CD4-positive, CD25-positive, alpha-beta regulatory T cell (primary cell): Measurements from ENCODE around the gene AMIGO3. TPM values are rescaled to one million over a fixed set of nuclear protein-coding genes. Genes with fewer than 3 reads are reported as not detected.
"Not testable (repeated sequence)": the region's sequence is repeated elsewhere in the genome, so short reads cannot be mapped to it uniquely, and the experiment has no call there.

Experiments
- ATAC-seq, 2 donors: fragments of 150-1000 bp; cut with Tn5 transposase; one replicate each; pipeline ENCODE4 v1.10.0; 2021; ENCODE audit warnings: low read depth in 2 of 2, moderate number of reproducible peaks in 2 of 2, moderate library complexity in 1 of 2
- DNase-seq, 3 donors: peaks; one replicate each; pipeline versions ENCODE4 v3.0.0 to v3.0.0-alpha.2; 2012 to 2022; ENCODE audit warnings: mixed read lengths in 1 of 3
- H3K27ac ChIP-seq: one replicate; pipeline ENCODE4 v1.7.0; 2013; ENCODE audit warnings: mild to moderate bottlenecking, low read length; ENCODE audit not compliant: insufficient read depth, poor library complexity, severe bottlenecking
- H3K27me3 ChIP-seq: one replicate; pipeline ENCODE4 v1.7.0; 2013; ENCODE audit warnings: low read length; ENCODE audit not compliant: control insufficient read depth, insufficient read depth
- H3K36me3 ChIP-seq: one replicate; pipeline ENCODE4 v1.7.0; 2013; ENCODE audit warnings: mild to moderate bottlenecking, low read length, moderate library complexity; ENCODE audit not compliant: control insufficient read depth, insufficient read depth
- H3K4me1 ChIP-seq: 2 replicates; pipeline ENCODE4 v1.7.0; 2013; ENCODE audit warnings: mild to moderate bottlenecking, low read length; ENCODE audit not compliant: insufficient read depth, control insufficient read depth, poor library complexity, severe bottlenecking
- H3K4me3 ChIP-seq: one replicate; pipeline ENCODE4 v1.7.0; 2013; ENCODE audit warnings: low read depth, mild to moderate bottlenecking, low read length, moderate library complexity
- H3K9me3 ChIP-seq, 2 experiments: 1 replicate in 1 of 2; 2 replicates in 1 of 2; pipeline ENCODE4 v1.7.0; 2013; ENCODE audit warnings: low read length in 2 of 2, mild to moderate bottlenecking in 1 of 2, moderate library complexity in 1 of 2; ENCODE audit not compliant: control insufficient read depth in 2 of 2
- H3K27ac Mint-ChIP-seq, 3 donors: one replicate each; pipeline ENCODE4 v1.8.0; 2020 to 2022; ENCODE audit warnings: mild to moderate bottlenecking in 3 of 3, mixed read lengths in 3 of 3, moderate library complexity in 2 of 3
- H3K27me3 Mint-ChIP-seq: one replicate; pipeline ENCODE4 v1.8.0; 2022; ENCODE audit warnings: mild to moderate bottlenecking, mixed read lengths
- H3K36me3 Mint-ChIP-seq: one replicate; pipeline ENCODE4 v1.8.0; 2020; ENCODE audit warnings: mixed read lengths
- H3K4me1 Mint-ChIP-seq, 4 donors: one replicate each; pipeline ENCODE4 v1.8.0; 2020 to 2022; ENCODE audit warnings: mixed read lengths in 4 of 4, mild to moderate bottlenecking in 1 of 4
- H3K4me3 Mint-ChIP-seq, 4 donors: one replicate each; pipeline ENCODE4 v1.8.0; 2020 to 2022; ENCODE audit warnings: mild to moderate bottlenecking in 4 of 4, mixed read lengths in 4 of 4, moderate library complexity in 3 of 4
- H3K9me3 Mint-ChIP-seq, 7 donors: one replicate each; pipeline ENCODE4 v1.8.0; 2020 to 2022; ENCODE audit warnings: mixed read lengths in 7 of 7, mild to moderate bottlenecking in 3 of 7, moderate library complexity in 2 of 7
- polyA plus RNA-seq, 4 donors: library from polyadenylated mRNA; unstranded; fragments of 300-500 nt; fragmentation: Illumina TruSeq; gene quantifications; one replicate each; pipeline ENCODE4 v1.2.3, GENCODE V29; 2021
- total RNA-seq: library from RNA; stranded (reverse); gene quantifications from one replicate; pipeline ENCODE4 v1.2.3, GENCODE V29; 2022

AMIGO3 gene
- total and polyA plus RNA-seq, 5 donors from 2014 or later = 0.53 to 1.5 (median 1.1) TPM; not detected in 1

GRCh38 chr3:49684453-49684852, 35.0 kb downstream of the AMIGO3 start:
- Mint-ChIP-seq H3K36me3 (peaks cover 11% of the 10 kb centered on the region), H3K4me3 (peak overlapping the region in 1 of 4 donors; percentile 38)
- H3K27ac Mint-ChIP-seq = not testable (repeated sequence)

GRCh38 chr3:49683162-49683561, 36.3 kb downstream of the AMIGO3 start:
- DNase-seq = no peak

More at GRCh38 chr3:49684453-49684852, 35.0 kb downstream of the AMIGO3 start:
- not testable (repeated sequence) for H3K9me3 Mint-ChIP-seq, H3K4me3 ChIP-seq, ATAC-seq, H3K27me3 ChIP-seq, DNase-seq, H3K27ac ChIP-seq, H3K9me3 ChIP-seq
- peaks cover 4 to 25% (median 9%) of the 10 kb centered on the region in 4 donors for H3K4me1 Mint-ChIP-seq
- Histone ChIP-seq H3K4me1 (peaks cover 20% of the 10 kb centered on the region), H3K36me3 (peaks cover 44% of the 10 kb centered on the region)
- peaks cover 13% of the 10 kb centered on the region for H3K27me3 Mint-ChIP-seq

GRCh38 chr3:49681543-49681942, 37.9 kb downstream of the AMIGO3 start:
- H3K9me3 ChIP-seq = no peaks in the 10 kb centered on the region
- peaks cover 0 to 1% (median 0%) of the 10 kb centered on the region in 7 donors for H3K9me3 Mint-ChIP-seq
- no peak overlapping the region for H3K27ac Mint-ChIP-seq
- H3K36me3 Mint-ChIP-seq = peaks cover 19% of the 10 kb centered on the region
- peaks cover 72% of the 10 kb centered on the region for H3K36me3 ChIP-seq
- H3K4me1 ChIP-seq = peaks cover 8% of the 10 kb centered on the region
- no peaks in the 10 kb centered on the region for H3K27me3 ChIP-seq
- H3K4me1 Mint-ChIP-seq = peaks cover 0 to 22% (median 11%) of the 10 kb centered on the region in 4 donors
- DNase-seq (no peak), ATAC-seq (no peak)
- no peak overlapping the region for H3K27ac ChIP-seq
- H3K4me3 Mint-ChIP-seq = no peak overlapping the region
- no peaks in the 10 kb centered on the region for H3K27me3 Mint-ChIP-seq
- no peak overlapping the region for H3K4me3 ChIP-seq

More at GRCh38 chr3:49683162-49683561, 36.3 kb downstream of the AMIGO3 start:
- H3K36me3 Mint-ChIP-seq = peaks cover 13% of the 10 kb centered on the region
- H3K9me3 ChIP-seq = no peaks in the 10 kb centered on the region
- H3K27me3 ChIP-seq = no peaks in the 10 kb centered on the region
- no peak overlapping the region for H3K4me3 ChIP-seq
- H3K27ac ChIP-seq = no peak overlapping the region
- H3K4me3 Mint-ChIP-seq = no peak overlapping the region
- no peak overlapping the region for H3K27ac Mint-ChIP-seq
- no peak for ATAC-seq
- H3K4me1 ChIP-seq = peaks cover 9% of the 10 kb centered on the region
- peaks cover 0 to 1% (median 0%) of the 10 kb centered on the region in 7 donors for H3K9me3 Mint-ChIP-seq
- H3K4me1 Mint-ChIP-seq = peaks cover 0 to 22% (median 6%) of the 10 kb centered on the region in 4 donors
- peaks cover 6% of the 10 kb centered on the region for H3K27me3 Mint-ChIP-seq
- H3K36me3 ChIP-seq = peaks cover 57% of the 10 kb centered on the region

GRCh38 chr3:49681232-49681522, 38.3 kb downstream of the AMIGO3 start:
- Histone ChIP-seq H3K27ac (no peak overlapping the region), H3K4me1 (peaks cover 8% of the 10 kb centered on the region), H3K27me3 (no peaks in the 10 kb centered on the region), H3K4me3 (no peak overlapping the region), H3K36me3 (peaks cover 76% of the 10 kb centered on the region), H3K9me3 (no peaks in the 10 kb centered on the region)
- Mint-ChIP-seq H3K4me3 (no peak overlapping the region), H3K27ac (no peak overlapping the region), H3K4me1 (peaks cover 0 to 22% (median 11%) of the 10 kb centered on the region in 4 donors), H3K9me3 (peaks cover 0 to 1% (median 0%) of the 10 kb centered on the region in 7 donors), H3K27me3 (no peaks in the 10 kb centered on the region), H3K36me3 (peaks cover 19% of the 10 kb centered on the region)
- no peak for DNase-seq
- no peak for ATAC-seq

GRCh38 chr3:49680493-49681231, 38.8 kb downstream of the AMIGO3 start:
- Histone ChIP-seq H3K27ac (no peak overlapping the region), H3K9me3 (no peaks in the 10 kb centered on the region), H3K36me3 (peaks cover 79% of the 10 kb centered on the region), H3K4me1 (peaks cover 13% of the 10 kb centered on the region), H3K4me3 (no peak overlapping the region), H3K27me3 (no peaks in the 10 kb centered on the region)
- Mint-ChIP-seq H3K27ac (no peak overlapping the region), H3K36me3 (peaks cover 19% of the 10 kb centered on the region), H3K4me1 (peaks cover 0 to 27% (median 14%) of the 10 kb centered on the region in 4 donors), H3K4me3 (peak overlapping the region in 1 of 4 donors; percentile 72), H3K9me3 (peaks cover 0 to 1% (median 0%) of the 10 kb centered on the region in 7 donors), H3K27me3 (no peaks in the 10 kb centered on the region)
- DNase-seq = no peak
- ATAC-seq = no peak

- Mint-ChIP-seq H3K27ac (peak overlapping the region in 1 of 3 donors; percentile 26), H3K4me1 (peaks cover 8 to 54% (median 29%) of the 10 kb centered on the region in 4 donors), H3K27me3 (no peaks in the 10 kb centered on the region), H3K36me3 (peaks cover 13% of the 10 kb centered on the region), H3K9me3 (peaks cover 0 to 1% (median 0%) of the 10 kb centered on the region in 7 donors), H3K4me3 (peak overlapping the region; percentile 38 to 93 (median 76))
- H3K9me3 ChIP-seq = no peaks in the 10 kb centered on the region
- DNase-seq (no peak), ATAC-seq (no peak)
- H3K27me3 ChIP-seq = no peaks in the 10 kb centered on the region
- peaks cover 48% of the 10 kb centered on the region for H3K36me3 ChIP-seq
- H3K4me3 ChIP-seq = no peak overlapping the region
- peaks cover 32% of the 10 kb centered on the region for H3K4me1 ChIP-seq
- no peak overlapping the region for H3K27ac ChIP-seq
Observed at GRCh38 chr3:49675912-49676311, 43.6 kb downstream of the AMIGO3 start.

- Histone ChIP-seq H3K4me3 (peak overlapping the region; percentile 62), H3K27me3 (no peaks in the 10 kb centered on the region), H3K9me3 (no peaks in the 10 kb centered on the region), H3K27ac (peak overlapping the region; percentile 96), H3K4me1 (peaks cover 32% of the 10 kb centered on the region), H3K36me3 (peaks cover 35% of the 10 kb centered on the region)
- no peak for DNase-seq
- Mint-ChIP-seq H3K4me1 (peaks cover 8 to 49% (median 25%) of the 10 kb centered on the region in 4 donors), H3K36me3 (peaks cover 7% of the 10 kb centered on the region), H3K27me3 (no peaks in the 10 kb centered on the region), H3K9me3 (no peaks in the 10 kb centered on the region), H3K4me3 (peak overlapping the region; percentile 92 to 95 (median 94)), H3K27ac (peak overlapping the region; percentile 26 to 98 (median 97))
- ATAC-seq = peak in 1 of 2 donors; percentile 1
Observed at GRCh38 chr3:49674497-49674983, 44.9 kb downstream of the AMIGO3 start.
